ENCODE results near the gene PLEKHG4B.

The PLEKHG4B gene

DNA sequence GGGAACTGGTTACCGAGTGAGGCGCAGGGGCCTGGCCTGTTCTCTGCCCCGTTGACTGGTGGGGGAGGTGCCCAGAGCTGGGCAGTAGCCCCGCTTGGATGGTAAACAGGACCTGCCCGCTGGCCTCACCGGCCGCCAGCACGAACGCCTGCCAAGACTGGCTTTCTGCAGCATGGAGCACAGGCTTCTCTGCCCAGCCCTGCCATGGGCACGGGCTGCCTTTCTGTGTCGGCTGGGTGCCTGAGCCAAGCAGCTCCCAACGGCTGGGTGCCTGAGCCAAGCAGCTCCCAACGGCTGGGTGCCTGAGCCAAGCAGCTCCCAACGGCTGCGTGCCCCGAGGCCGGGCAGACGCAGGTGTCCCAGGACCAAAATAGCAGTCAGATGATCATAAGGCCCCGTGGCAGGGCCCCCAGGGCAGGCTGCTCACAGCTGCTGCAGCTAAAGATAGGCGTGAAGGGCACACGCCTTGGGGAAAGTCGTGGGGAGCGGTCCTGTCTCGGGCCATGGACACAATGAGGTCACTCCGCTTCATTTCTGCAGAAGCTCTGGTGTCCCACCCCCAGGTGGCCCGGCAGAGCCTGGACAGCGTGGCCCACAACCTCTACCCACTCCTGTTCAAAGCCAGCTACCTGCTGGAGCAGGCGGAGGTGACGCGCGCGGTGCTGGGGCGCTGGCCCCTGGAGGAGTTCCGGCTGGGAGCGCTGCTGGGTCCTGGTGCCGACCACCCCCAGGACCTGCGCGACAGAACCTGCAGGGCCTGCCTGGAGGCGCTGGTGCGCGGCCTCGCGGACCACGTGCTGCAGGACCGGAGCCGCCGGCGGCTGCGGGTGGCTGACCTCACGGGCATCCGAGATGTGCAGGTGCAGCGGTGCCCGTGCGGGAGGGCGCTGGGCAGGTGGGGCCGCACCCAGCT lies 99.3 kb downstream of the PLEKHG4B start, which contains the start of gene LRRC14B:
TSS of gene LRRC14B (plus strand) at position 460 of the 913 bp plus-strand sequence. CDS start at position 504, 44 bp downstream.
- no peak within 1 kb of the TSS for H3K4ac ChIP-seq (ENCODE audit: low read length)
- no peak within 1 kb of the TSS for H3K4me3 ChIP-seq (ENCODE audit: low read length in 2 of 2)
- no peaks in the 10 kb centered on the region for H3K27me3 ChIP-seq (ENCODE audit: control insufficient read depth in 3 of 3, insufficient read depth in 3 of 3, low read depth in 1 of 3, low read length in 3 of 3)
- H2BK120ac ChIP-seq (ENCODE audit: low read depth, low read length), result no peak within 1 kb of the TSS
- no peak within 1 kb of the TSS for H3K9ac ChIP-seq (ENCODE audit: low read depth, low read length, poor library complexity)
- peak within 1 kb of the TSS; percentile 38 for H3K14ac ChIP-seq (ENCODE audit: low read length)
- peak within 1 kb of the TSS; percentile 37 for H2BK15ac ChIP-seq (ENCODE audit: low read length)
- no CpG with 5 or more reads among the region's 56 CpGs for WGBS, 2 donors (ENCODE audit: extremely low coverage in 2 of 2, insufficient read length in 2 of 2, insufficient replicate concordance in 1 of 2)
- H4K91ac ChIP-seq (ENCODE audit: low read depth, low read length, poor library complexity), result no peak within 1 kb of the TSS
- H3K23ac ChIP-seq (ENCODE audit: low read depth, low read length, poor library complexity), result peak within 1 kb of the TSS; percentile 85
- H2BK5ac ChIP-seq (ENCODE audit: low read length), result peak within 1 kb of the TSS; percentile 66
- H4K8ac ChIP-seq (ENCODE audit: low read depth, low read length), result peak within 1 kb of the TSS; percentile 17
- DNase-seq (ENCODE audit: low spot score), result no peak
- H2AK5ac ChIP-seq (ENCODE audit: low read depth, low read length), result peak within 1 kb of the TSS; percentile 75
- H3K18ac ChIP-seq (ENCODE audit: low read length), result peak within 1 kb of the TSS; percentile 17
- H3K4me1 ChIP-seq (ENCODE audit: control insufficient read depth in 2 of 2, insufficient read depth in 1 of 2, low read depth in 1 of 2, low read length in 2 of 2), result peaks cover 9 to 22% of the 10 kb centered on the region in 2 donors
- no peak within 1 kb of the TSS for H3K27ac ChIP-seq (replicated peaks; ENCODE audit: low read length)
- no peaks in the 10 kb centered on the region for H3K9me3 ChIP-seq (replicated peaks in 1 of 2; ENCODE audit: control insufficient read depth in 2 of 2, insufficient read depth in 1 of 2, low read depth in 1 of 2, low read length in 2 of 2)
- no peak within 1 kb of the TSS for H3K4me2 ChIP-seq (ENCODE audit: insufficient read depth, low read length, poor library complexity, severe bottlenecking)
- peaks cover 2% of the 10 kb centered on the region for H3K79me1 ChIP-seq (ENCODE audit: low read depth, low read length)
- peak within 1 kb of the TSS; percentile 64 for H2BK12ac ChIP-seq (ENCODE audit: low read length)
- no peak within 1 kb of the TSS for H2AFZ ChIP-seq (ENCODE audit: low read length)
- H3K36me3 ChIP-seq (replicated peaks in 1 of 2; ENCODE audit: control insufficient read depth in 2 of 2, insufficient read depth in 2 of 2, low read length in 2 of 2), result no peaks in the 10 kb centered on the region

- H3K9ac ChIP-seq (ENCODE audit: low read depth, low read length, poor library complexity), result no peak overlapping the region
- H3K4me3 ChIP-seq (ENCODE audit: low read length in 2 of 2), result no peak overlapping the region
- H2BK12ac ChIP-seq (ENCODE audit: low read length), result no peak overlapping the region
- H2BK5ac ChIP-seq (ENCODE audit: low read length), result peak overlapping the region; percentile 66
- H2AFZ ChIP-seq (ENCODE audit: low read length), result no peak overlapping the region
- H3K14ac ChIP-seq (ENCODE audit: low read length), result peak overlapping the region; percentile 38
- H3K23ac ChIP-seq (ENCODE audit: low read depth, low read length, poor library complexity), result peak overlapping the region; percentile 85
- no peak overlapping the region for H3K4ac ChIP-seq (ENCODE audit: low read length)
- H3K36me3 ChIP-seq (replicated peaks in 1 of 2; ENCODE audit: control insufficient read depth in 2 of 2, insufficient read depth in 2 of 2, low read length in 2 of 2), result no peaks in the 10 kb centered on the region
- H3K9me3 ChIP-seq (replicated peaks in 1 of 2; ENCODE audit: control insufficient read depth in 2 of 2, insufficient read depth in 1 of 2, low read depth in 1 of 2, low read length in 2 of 2), result no peaks in the 10 kb centered on the region
- no peak overlapping the region for H3K27ac ChIP-seq (replicated peaks; ENCODE audit: low read length)
- H3K4me1 ChIP-seq (ENCODE audit: control insufficient read depth in 2 of 2, insufficient read depth in 1 of 2, low read depth in 1 of 2, low read length in 2 of 2), result peaks cover 9 to 22% of the 10 kb centered on the region in 2 donors
- no peak for DNase-seq (ENCODE audit: low spot score)
- no peak overlapping the region for H2AK5ac ChIP-seq (ENCODE audit: low read depth, low read length)
- WGBS, 2 donors (ENCODE audit: extremely low coverage in 2 of 2, insufficient read length in 2 of 2, insufficient replicate concordance in 1 of 2), result no CpG with 5 or more reads among the region's 46 CpGs
- no peak overlapping the region for H4K91ac ChIP-seq (ENCODE audit: low read depth, low read length, poor library complexity)
- peaks cover 2% of the 10 kb centered on the region for H3K79me1 ChIP-seq (ENCODE audit: low read depth, low read length)
- peak overlapping the region; percentile 17 for H3K18ac ChIP-seq (ENCODE audit: low read length)
- no peak overlapping the region for H2BK120ac ChIP-seq (ENCODE audit: low read depth, low read length)
- no peaks in the 10 kb centered on the region for H3K27me3 ChIP-seq (ENCODE audit: control insufficient read depth in 3 of 3, insufficient read depth in 3 of 3, low read depth in 1 of 3, low read length in 3 of 3)
- H3K4me2 ChIP-seq (ENCODE audit: insufficient read depth, low read length, poor library complexity, severe bottlenecking), result no peak overlapping the region
- H2BK15ac ChIP-seq (ENCODE audit: low read length), result no peak overlapping the region
- no peak overlapping the region for H4K8ac ChIP-seq (ENCODE audit: low read depth, low read length)
These were observed 100.2 kb downstream of the PLEKHG4B start for GRCh38 chr5:191949-192690.

GRCh38 chr5:192691-192969 lies 100.7 kb downstream of the PLEKHG4B start:
- H4K8ac ChIP-seq (ENCODE audit: low read depth, low read length), result no peak overlapping the region
- no peak overlapping the region for H3K9ac ChIP-seq (ENCODE audit: low read depth, low read length, poor library complexity)
- H3K27me3 ChIP-seq (ENCODE audit: control insufficient read depth in 3 of 3, insufficient read depth in 3 of 3, low read depth in 1 of 3, low read length in 3 of 3), result no peaks in the 10 kb centered on the region
- H2BK12ac ChIP-seq (ENCODE audit: low read length), result no peak overlapping the region
- no peak for DNase-seq (ENCODE audit: low spot score)
- H3K4me3 ChIP-seq (ENCODE audit: low read length in 2 of 2), result no peak overlapping the region
- H3K23ac ChIP-seq (ENCODE audit: low read depth, low read length, poor library complexity), result peak overlapping the region; percentile 93
- no peak overlapping the region for H2BK5ac ChIP-seq (ENCODE audit: low read length)
- no peak overlapping the region for H3K27ac ChIP-seq (replicated peaks; ENCODE audit: low read length)
- no CpG with 5 or more reads among the region's 9 CpGs for WGBS, 2 donors (ENCODE audit: extremely low coverage in 2 of 2, insufficient read length in 2 of 2, insufficient replicate concordance in 1 of 2)
- peak overlapping the region; percentile 48 for H3K18ac ChIP-seq (ENCODE audit: low read length)
- no peak overlapping the region for H2AFZ ChIP-seq (ENCODE audit: low read length)
- H3K36me3 ChIP-seq (replicated peaks in 1 of 2; ENCODE audit: control insufficient read depth in 2 of 2, insufficient read depth in 2 of 2, low read length in 2 of 2), result no peaks in the 10 kb centered on the region
- no peak overlapping the region for H2BK15ac ChIP-seq (ENCODE audit: low read length)
- H3K79me1 ChIP-seq (ENCODE audit: low read depth, low read length), result peaks cover 2% of the 10 kb centered on the region
- peak overlapping the region; percentile 56 for H2AK5ac ChIP-seq (ENCODE audit: low read depth, low read length)
- no peak overlapping the region for H3K4ac ChIP-seq (ENCODE audit: low read length)
- H3K9me3 ChIP-seq (replicated peaks in 1 of 2; ENCODE audit: control insufficient read depth in 2 of 2, insufficient read depth in 1 of 2, low read depth in 1 of 2, low read length in 2 of 2), result no peaks in the 10 kb centered on the region
- peak overlapping the region; percentile 4 for H3K14ac ChIP-seq (ENCODE audit: low read length)
- no peak overlapping the region for H2BK120ac ChIP-seq (ENCODE audit: low read depth, low read length)
- peaks cover 9 to 22% of the 10 kb centered on the region in 2 donors for H3K4me1 ChIP-seq (ENCODE audit: control insufficient read depth in 2 of 2, insufficient read depth in 1 of 2, low read depth in 1 of 2, low read length in 2 of 2)
- no peak overlapping the region for H3K4me2 ChIP-seq (ENCODE audit: insufficient read depth, low read length, poor library complexity, severe bottlenecking)
- H4K91ac ChIP-seq (ENCODE audit: low read depth, low read length, poor library complexity), result no peak overlapping the region

All from neuronal stem cell (in vitro differentiated cells).